Neuronal stem cell (in vitro differentiated cells): ENCODE data around the gene PRPF6.

Experiments used
- DNase-seq: peaks from one replicate; pipeline ENCODE4 v3.0.0-alpha.2; 2013; ENCODE audit warnings: low spot score
- H2AFZ ChIP-seq: one replicate; pipeline ENCODE4 v1.6.1; 2013; ENCODE audit warnings: mild to moderate bottlenecking, low read length, inconsistent platforms
- H2AK5ac ChIP-seq: 2 replicates; pipeline ENCODE4 v1.6.1; 2013; ENCODE audit warnings: low read depth, mild to moderate bottlenecking, inconsistent platforms, low read length, moderate library complexity, mixed read lengths
- H2BK120ac ChIP-seq: 2 replicates; pipeline ENCODE4 v1.6.1; 2013; ENCODE audit warnings: low read depth, mild to moderate bottlenecking, inconsistent platforms, low read length, moderate library complexity, mixed read lengths
- H2BK12ac ChIP-seq: one replicate; pipeline ENCODE4 v1.6.1; 2013; ENCODE audit warnings: low read length, inconsistent platforms
- H2BK15ac ChIP-seq: 2 replicates; pipeline ENCODE4 v1.6.1; 2013; ENCODE audit warnings: mild to moderate bottlenecking, low read length, inconsistent platforms, mixed read lengths
- H2BK5ac ChIP-seq: one replicate; pipeline ENCODE4 v1.6.1; 2013; ENCODE audit warnings: inconsistent platforms, mild to moderate bottlenecking, low read length, moderate library complexity
- H3K14ac ChIP-seq: one replicate; pipeline ENCODE4 v1.6.1; 2013; ENCODE audit warnings: low read length, inconsistent platforms
- H3K18ac ChIP-seq: 2 replicates; pipeline ENCODE4 v1.6.1; 2013; ENCODE audit warnings: low read length, inconsistent platforms
- H3K23ac ChIP-seq: 2 replicates; pipeline ENCODE4 v1.6.1; 2013; ENCODE audit warnings: low read depth, mild to moderate bottlenecking, mixed read lengths, low read length, inconsistent platforms; ENCODE audit not compliant: poor library complexity
- H3K27ac ChIP-seq: replicated peaks from 3 replicates; pipeline ENCODE4 v1.5.1; 2013; ENCODE audit warnings: low read length, inconsistent platforms
- H3K27me3 ChIP-seq, 3 experiments: 2 replicates each; pipeline ENCODE4 v1.6.1; 2013; ENCODE audit warnings: low read length in 3 of 3, mild to moderate bottlenecking in 2 of 3, inconsistent platforms in 1 of 3, low read depth in 1 of 3, mixed read lengths in 1 of 3, moderate library complexity in 1 of 3; ENCODE audit not compliant: control insufficient read depth in 3 of 3, insufficient read depth in 3 of 3
- H3K36me3 ChIP-seq, 2 donors: replicated peaks in 1 of 2; 2 replicates each; pipeline ENCODE4 v1.6.1; 2013; ENCODE audit warnings: low read length in 2 of 2; ENCODE audit not compliant: control insufficient read depth in 2 of 2, insufficient read depth in 2 of 2
- H3K4ac ChIP-seq: 2 replicates; pipeline ENCODE4 v1.6.1; 2013; ENCODE audit warnings: inconsistent platforms, mild to moderate bottlenecking, low read length, moderate library complexity
- H3K4me1 ChIP-seq, 2 donors: 1 replicate in 1 of 2; 2 replicates in 1 of 2; pipeline ENCODE4 v1.6.1; 2013; ENCODE audit warnings: low read length in 2 of 2, low read depth in 1 of 2; ENCODE audit not compliant: control insufficient read depth in 2 of 2, insufficient read depth in 1 of 2
- H3K4me2 ChIP-seq: one replicate; pipeline ENCODE4 v1.6.1; 2013; ENCODE audit warnings: mild to moderate bottlenecking, low read length, inconsistent platforms; ENCODE audit not compliant: insufficient read depth, poor library complexity, severe bottlenecking
- H3K4me3 ChIP-seq, 2 donors: 2 replicates each; pipeline ENCODE4 v1.5.1; 2013; ENCODE audit warnings: low read length in 2 of 2, mild to moderate bottlenecking in 2 of 2, inconsistent platforms in 1 of 2, moderate library complexity in 1 of 2
- H3K79me1 ChIP-seq: one replicate; pipeline ENCODE4 v1.6.1; 2013; ENCODE audit warnings: low read depth, mild to moderate bottlenecking, inconsistent platforms, low read length, moderate library complexity
- H3K9ac ChIP-seq: one replicate; pipeline ENCODE4 v1.6.1; 2013; ENCODE audit warnings: mild to moderate bottlenecking, low read depth, low read length, inconsistent platforms; ENCODE audit not compliant: poor library complexity
- H3K9me3 ChIP-seq, 2 donors: replicated peaks in 1 of 2; 2 replicates each; pipeline versions ENCODE3 to v1.6.1; 2013; ENCODE audit warnings: low read length in 2 of 2, mild to moderate bottlenecking in 2 of 2, inconsistent platforms in 1 of 2, low read depth in 1 of 2, mixed read lengths in 1 of 2, moderate library complexity in 1 of 2; ENCODE audit not compliant: control insufficient read depth in 2 of 2, insufficient read depth in 1 of 2
- H4K8ac ChIP-seq: one replicate; pipeline ENCODE4 v1.6.1; 2013; ENCODE audit warnings: low read depth, mild to moderate bottlenecking, inconsistent platforms, low read length, moderate library complexity
- H4K91ac ChIP-seq: one replicate; pipeline ENCODE4 v1.6.1; 2013; ENCODE audit warnings: low read length, low read depth, mild to moderate bottlenecking, inconsistent platforms; ENCODE audit not compliant: poor library complexity
- WGBS, 2 donors: extraction: QIAGEN DNeasy Blood & Tissue Kit; methylation state at CpG; one replicate each; pipeline ENCODE4 v1.1.7; 2013; ENCODE audit warnings: missing lambda C conversion rate in 2 of 2, mixed read lengths in 1 of 2; ENCODE audit not compliant: insufficient read length in 2 of 2, insufficient replicate concordance in 1 of 2; ENCODE audit errors: extremely low coverage in 2 of 2; 5-methylcytosine and 5-hydroxymethylcytosine counted together

PRPF6 gene

DNA sequence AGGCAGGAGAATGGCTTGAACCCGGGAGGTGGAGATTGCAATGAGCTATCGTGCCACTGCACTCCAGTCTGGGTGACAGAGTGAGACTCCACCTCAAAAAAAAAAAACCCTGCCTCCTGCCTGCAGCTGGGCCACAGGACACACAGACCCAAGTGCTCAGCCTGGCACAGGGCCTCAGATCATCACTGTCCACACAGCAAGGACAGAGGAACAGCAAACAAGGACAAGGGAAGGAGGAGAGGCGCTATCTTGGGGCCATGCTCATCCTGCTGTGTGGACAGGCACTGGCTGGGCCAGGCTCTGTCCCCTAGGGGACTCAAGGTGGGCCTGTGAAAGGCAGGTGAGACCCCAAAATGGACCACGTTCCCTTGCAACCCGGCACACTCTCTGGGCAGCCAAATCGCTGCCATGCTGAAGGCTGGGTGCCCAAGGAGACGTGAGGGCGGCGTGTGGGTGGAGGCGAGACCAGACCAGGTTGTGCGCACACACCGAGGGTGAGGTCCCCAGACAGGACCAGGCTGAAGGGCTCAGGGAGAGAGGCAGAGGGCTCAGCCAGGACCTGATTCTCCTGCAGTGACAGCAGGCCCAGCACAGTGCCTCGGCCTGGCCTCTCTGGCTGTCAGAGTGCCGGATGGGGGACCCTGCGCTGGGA, 33.8 kb upstream of the PRPF6 start:
- Histone ChIP-seq H3K4me2 (no peak overlapping the region), H3K14ac (no peak overlapping the region), H2BK15ac (no peak overlapping the region), H3K4me3 (no peak overlapping the region), H2AK5ac (no peak overlapping the region), H3K9ac (no peak overlapping the region), H2BK120ac (no peak overlapping the region), H4K8ac (no peak overlapping the region), H3K4ac (no peak overlapping the region), H3K4me1 (peaks cover 17 to 24% of the 10 kb centered on the region in 2 donors), H3K79me1 (peaks cover 28% of the 10 kb centered on the region), H3K36me3 (peaks cover 27 to 50% of the 10 kb centered on the region in 2 donors), H4K91ac (no peak overlapping the region), H3K23ac (peak overlapping the region; percentile 85), H3K18ac (peak overlapping the region; percentile 38), H2AFZ (no peak overlapping the region), H3K27ac (no peak overlapping the region), H2BK12ac (no peak overlapping the region), H2BK5ac (peak overlapping the region; percentile 6), H3K27me3 (no peaks in the 10 kb centered on the region), H3K9me3 (no peaks in the 10 kb centered on the region)
- WGBS, 2 donors: no CpG with 5 or more reads among the region's 15 CpGs
- no peak for DNase-seq

DNA sequence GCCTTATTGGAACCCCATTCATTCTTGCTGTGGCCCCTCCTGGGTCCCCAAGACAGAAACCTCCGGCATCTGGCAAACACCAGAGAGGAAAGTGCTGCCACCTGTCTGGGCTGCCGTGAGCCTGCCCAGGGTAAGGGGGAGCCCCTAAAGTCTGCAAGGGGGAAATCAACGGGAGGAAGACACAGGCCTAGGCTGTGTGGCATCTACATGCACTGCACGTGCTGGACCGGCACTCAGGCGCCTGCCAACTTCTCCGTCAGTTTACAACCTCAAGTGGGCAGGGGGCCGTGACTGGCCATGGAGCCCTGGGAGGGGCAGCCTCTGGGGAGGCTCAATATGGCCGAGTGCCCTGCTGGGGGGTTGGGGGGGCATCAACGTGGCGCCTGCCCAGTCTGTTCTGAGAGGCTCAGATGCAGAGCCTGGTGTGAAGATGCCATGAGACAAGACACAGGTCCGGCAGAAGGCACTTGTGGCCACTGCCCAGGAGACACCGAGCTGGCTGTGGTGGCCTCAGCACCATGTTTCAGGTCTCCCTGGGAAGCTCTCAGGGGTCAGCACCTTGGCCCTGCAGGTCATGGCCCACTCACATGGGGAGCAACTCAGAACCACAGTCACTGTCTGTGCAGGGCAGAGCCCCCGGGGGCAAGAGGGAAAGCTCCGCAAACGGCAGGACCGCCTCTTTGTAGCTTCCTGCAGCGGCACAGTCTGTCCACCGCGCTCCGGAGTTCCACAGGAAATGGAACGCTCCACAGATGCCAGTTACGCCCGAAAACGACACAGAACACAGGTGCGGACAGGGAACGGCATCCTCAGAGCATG, 33.1 kb upstream of the PRPF6 start:
- H3K9me3 ChIP-seq: no peaks in the 10 kb centered on the region
- H2AFZ ChIP-seq: no peak overlapping the region
- no peak overlapping the region for H2BK15ac ChIP-seq
- no peak overlapping the region for H2BK120ac ChIP-seq
- H2BK5ac ChIP-seq: peak overlapping the region; percentile 6
- no peak overlapping the region for H3K14ac ChIP-seq
- H2AK5ac ChIP-seq: peak overlapping the region; percentile 53
- H3K27me3 ChIP-seq: no peaks in the 10 kb centered on the region
- peaks cover 17 to 20% of the 10 kb centered on the region in 2 donors for H3K4me1 ChIP-seq
- no CpG with 5 or more reads among the region's 27 CpGs for WGBS, 2 donors
- peak overlapping the region; percentile 41 for H3K18ac ChIP-seq
- H3K4me2 ChIP-seq: no peak overlapping the region
- H3K9ac ChIP-seq: peak overlapping the region; percentile 4
- H3K79me1 ChIP-seq: peaks cover 34% of the 10 kb centered on the region
- no peak overlapping the region for H3K4me3 ChIP-seq
- no peak for DNase-seq
- H3K4ac ChIP-seq: no peak overlapping the region
- peak overlapping the region; percentile 57 for H3K23ac ChIP-seq
- H3K27ac ChIP-seq: no peak overlapping the region
- H3K36me3 ChIP-seq: peaks cover 30 to 51% of the 10 kb centered on the region in 2 donors
- peak overlapping the region; percentile 63 for H2BK12ac ChIP-seq
- H4K91ac ChIP-seq: no peak overlapping the region
- H4K8ac ChIP-seq: no peak overlapping the region

DNA sequence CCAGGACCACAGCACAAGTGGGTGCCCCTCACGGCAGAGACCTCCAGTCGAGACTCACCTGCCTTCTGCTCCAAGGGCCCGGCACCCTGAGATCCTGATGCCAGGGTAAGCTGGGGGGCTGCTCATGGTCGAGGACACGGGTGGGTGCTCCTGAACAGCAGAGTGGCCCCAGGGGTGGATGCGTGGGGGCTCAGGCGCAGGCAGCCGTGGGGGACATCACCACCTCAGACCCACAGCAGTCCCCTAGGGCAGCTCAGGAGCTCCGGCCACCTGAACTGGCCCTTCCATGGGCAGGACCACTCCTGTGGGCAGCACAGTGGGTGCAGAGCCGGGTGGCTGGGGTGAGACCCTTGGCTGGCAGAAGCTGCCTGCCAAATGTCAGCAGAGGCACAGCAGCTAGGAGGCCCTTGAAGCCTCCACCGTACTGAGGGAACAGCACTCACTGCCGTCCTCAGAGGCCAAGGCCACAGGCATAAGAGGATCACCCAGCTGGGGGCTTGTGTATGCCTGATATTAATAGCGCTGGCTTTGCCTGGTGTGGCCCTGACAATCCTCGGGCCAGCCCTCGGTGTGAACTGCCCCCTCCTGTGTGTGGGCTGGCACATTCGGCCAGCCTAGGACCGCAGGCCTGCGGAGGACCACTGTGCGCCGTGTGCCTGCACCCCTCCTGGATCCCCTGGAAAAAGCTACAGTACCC, 30.1 kb upstream of the PRPF6 start:
- Histone ChIP-seq H2AK5ac (peak overlapping the region; percentile 79), H2BK15ac (no peak overlapping the region), H3K4me2 (no peak overlapping the region), H3K23ac (peak overlapping the region; percentile 65), H3K4me3 (no peak overlapping the region), H3K9ac (peak overlapping the region; percentile 21), H3K4me1 (peaks cover 26 to 27% of the 10 kb centered on the region in 2 donors), H3K27ac (no peak overlapping the region), H3K18ac (no peak overlapping the region), H3K36me3 (peaks cover 7 to 27% of the 10 kb centered on the region in 2 donors), H3K4ac (no peak overlapping the region), H3K79me1 (peaks cover 39% of the 10 kb centered on the region), H2BK12ac (no peak overlapping the region), H2BK120ac (no peak overlapping the region), H2BK5ac (no peak overlapping the region), H3K14ac (no peak overlapping the region), H4K91ac (no peak overlapping the region), H3K27me3 (no peaks in the 10 kb centered on the region), H3K9me3 (no peaks in the 10 kb centered on the region), H4K8ac (no peak overlapping the region), H2AFZ (no peak overlapping the region)
- WGBS, 2 donors: no CpG with 5 or more reads among the region's 20 CpGs
- no peak for DNase-seq
